HCT116 (cell line): ENCODE data around the gene MRRF.

Experiments
- ATF3 ChIP-seq: IDR thresholded peaks from 2 replicates; pipeline ENCODE4 v1.6.1; 2012
- CEBPB ChIP-seq: IDR thresholded peaks from 2 replicates; pipeline ENCODE4 v1.6.1; 2012; ENCODE audit warnings: low read depth
- CTCF ChIP-seq, 3 experiments: fragments of 200-600 bp in 1 of 3; sonication (generic) in 1 of 3; IDR thresholded peaks in 2 of 3; conservative IDR thresholded peaks in 1 of 3; 2 replicates each; pipeline ENCODE4 v1.5.1; 2012 to 2017; ENCODE audit warnings: low read depth in 2 of 3, low read length in 2 of 3, antibody characterized with exemption in 1 of 3, borderline replicate concordance in 1 of 3, control low read depth in 1 of 3, mild to moderate bottlenecking in 1 of 3, mixed read lengths in 1 of 3, mixed run types in 1 of 3, moderate library complexity in 1 of 3; ENCODE audit not compliant: insufficient read depth in 1 of 3
- EZH2 ChIP-seq: fragments of 200-600 bp; sonication (generic); IDR thresholded peaks from 2 replicates; pipeline ENCODE4 v1.6.1; 2017; ENCODE audit warnings: antibody characterized with exemption, mixed run types
- EZH2phosphoT487 ChIP-seq: fragments of 200-600 bp; IDR thresholded peaks from 2 replicates; pipeline ENCODE4 v1.6.1; 2018; ENCODE audit warnings: antibody characterized with exemption, borderline replicate concordance
- POLR2A ChIP-seq: IDR thresholded peaks from 2 replicates; pipeline ENCODE4 v1.7.0; 2011; ENCODE audit warnings: borderline replicate concordance; ENCODE audit not compliant: insufficient read depth, insufficient read length; ENCODE audit errors: extremely low read depth
- POLR2AphosphoS5 ChIP-seq: IDR thresholded peaks from 2 replicates; pipeline ENCODE4 v1.6.1; 2011; ENCODE audit warnings: mild to moderate bottlenecking, low read depth, low read length, moderate library complexity
- RAD21 ChIP-seq: IDR thresholded peaks from 2 replicates; pipeline ENCODE4 v1.6.1; 2012; ENCODE audit warnings: low read depth, mild to moderate bottlenecking
- SP1 ChIP-seq: IDR thresholded peaks from 2 replicates; pipeline ENCODE4 v1.6.1; 2012; ENCODE audit warnings: low read depth
- TCF7L2 ChIP-seq: IDR thresholded peaks from 2 replicates; pipeline ENCODE4 v1.7.0; 2011; ENCODE audit warnings: borderline replicate concordance, inconsistent platforms; ENCODE audit not compliant: insufficient read depth, insufficient read length; ENCODE audit errors: extremely low read depth
- TF ChIP-seq, protein P1 (sequence below): IDR thresholded peaks from 2 replicates; pipeline ENCODE4 v1.6.1; 2011; ENCODE audit warnings: mild to moderate bottlenecking, low read length, moderate library complexity; ENCODE audit not compliant: insufficient replicate concordance; ENCODE audit errors: extremely low read depth
- TF ChIP-seq, protein P2 (sequence below): IDR thresholded peaks from 2 replicates; pipeline ENCODE4 v1.6.1; 2012; ENCODE audit warnings: low read depth

DNA sequence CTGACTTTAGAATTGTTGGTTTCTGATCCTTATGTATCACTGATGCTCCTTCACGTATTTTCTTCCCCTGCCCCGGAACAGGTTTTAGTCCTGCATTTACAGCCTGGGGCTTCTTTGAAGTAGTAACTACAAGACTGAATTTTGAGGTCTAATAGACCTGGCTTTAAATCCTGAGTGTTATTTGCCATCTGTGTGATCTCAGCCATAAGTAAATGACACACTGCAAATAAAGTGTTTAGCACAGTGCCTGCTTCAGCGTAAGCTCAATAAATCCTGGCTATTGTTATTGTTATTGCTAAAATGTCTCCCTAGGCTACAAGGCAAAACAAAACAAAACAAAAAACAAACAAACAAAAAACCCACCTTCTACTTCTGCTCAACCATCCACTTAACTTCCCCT, 20.3 kb upstream of the MRRF start:
- TF ChIP-seq POLR2AphosphoS5 (no peak), POLR2A (no peak), CTCF (IDR thresholded peaks at IDR 0.05 in 2 of 3, conservative IDR thresholded peaks at IDR 0.05 in 1 of 3; ENCODE audit: borderline replicate concordance in 1 of 3, insufficient read depth in 1 of 3, low read depth in 2 of 3, low read length in 2 of 3) (no peak), RAD21 (no peak), TCF7L2 (no peak), EZH2phosphoT487 (no peak), SP1 (no peak), ATF3 (no peak), EZH2 (no peak), CEBPB (no peak)
- TF ChIP-seq, protein P1, sequence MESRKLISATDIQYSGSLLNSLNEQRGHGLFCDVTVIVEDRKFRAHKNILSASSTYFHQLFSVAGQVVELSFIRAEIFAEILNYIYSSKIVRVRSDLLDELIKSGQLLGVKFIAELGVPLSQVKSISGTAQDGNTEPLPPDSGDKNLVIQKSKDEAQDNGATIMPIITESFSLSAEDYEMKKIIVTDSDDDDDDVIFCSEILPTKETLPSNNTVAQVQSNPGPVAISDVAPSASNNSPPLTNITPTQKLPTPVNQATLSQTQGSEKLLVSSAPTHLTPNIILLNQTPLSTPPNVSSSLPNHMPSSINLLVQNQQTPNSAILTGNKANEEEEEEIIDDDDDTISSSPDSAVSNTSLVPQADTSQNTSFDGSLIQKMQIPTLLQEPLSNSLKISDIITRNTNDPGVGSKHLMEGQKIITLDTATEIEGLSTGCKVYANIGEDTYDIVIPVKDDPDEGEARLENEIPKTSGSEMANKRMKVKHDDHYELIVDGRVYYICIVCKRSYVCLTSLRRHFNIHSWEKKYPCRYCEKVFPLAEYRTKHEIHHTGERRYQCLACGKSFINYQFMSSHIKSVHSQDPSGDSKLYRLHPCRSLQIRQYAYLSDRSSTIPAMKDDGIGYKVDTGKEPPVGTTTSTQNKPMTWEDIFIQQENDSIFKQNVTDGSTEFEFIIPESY, result no peak
- TF ChIP-seq, protein P2, sequence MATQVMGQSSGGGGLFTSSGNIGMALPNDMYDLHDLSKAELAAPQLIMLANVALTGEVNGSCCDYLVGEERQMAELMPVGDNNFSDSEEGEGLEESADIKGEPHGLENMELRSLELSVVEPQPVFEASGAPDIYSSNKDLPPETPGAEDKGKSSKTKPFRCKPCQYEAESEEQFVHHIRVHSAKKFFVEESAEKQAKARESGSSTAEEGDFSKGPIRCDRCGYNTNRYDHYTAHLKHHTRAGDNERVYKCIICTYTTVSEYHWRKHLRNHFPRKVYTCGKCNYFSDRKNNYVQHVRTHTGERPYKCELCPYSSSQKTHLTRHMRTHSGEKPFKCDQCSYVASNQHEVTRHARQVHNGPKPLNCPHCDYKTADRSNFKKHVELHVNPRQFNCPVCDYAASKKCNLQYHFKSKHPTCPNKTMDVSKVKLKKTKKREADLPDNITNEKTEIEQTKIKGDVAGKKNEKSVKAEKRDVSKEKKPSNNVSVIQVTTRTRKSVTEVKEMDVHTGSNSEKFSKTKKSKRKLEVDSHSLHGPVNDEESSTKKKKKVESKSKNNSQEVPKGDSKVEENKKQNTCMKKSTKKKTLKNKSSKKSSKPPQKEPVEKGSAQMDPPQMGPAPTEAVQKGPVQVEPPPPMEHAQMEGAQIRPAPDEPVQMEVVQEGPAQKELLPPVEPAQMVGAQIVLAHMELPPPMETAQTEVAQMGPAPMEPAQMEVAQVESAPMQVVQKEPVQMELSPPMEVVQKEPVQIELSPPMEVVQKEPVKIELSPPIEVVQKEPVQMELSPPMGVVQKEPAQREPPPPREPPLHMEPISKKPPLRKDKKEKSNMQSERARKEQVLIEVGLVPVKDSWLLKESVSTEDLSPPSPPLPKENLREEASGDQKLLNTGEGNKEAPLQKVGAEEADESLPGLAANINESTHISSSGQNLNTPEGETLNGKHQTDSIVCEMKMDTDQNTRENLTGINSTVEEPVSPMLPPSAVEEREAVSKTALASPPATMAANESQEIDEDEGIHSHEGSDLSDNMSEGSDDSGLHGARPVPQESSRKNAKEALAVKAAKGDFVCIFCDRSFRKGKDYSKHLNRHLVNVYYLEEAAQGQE, result no peak
